OCI-LY1 (cell line): ENCODE results near the gene TENT4A.

Experiments
- H2AFZ ChIP-seq: fragments of 200-600 bp; sonication (generic), shearing (Covaris generic); 2 replicates; pipeline ENCODE4 v1.6.0; 2014; ENCODE audit warnings: antibody characterized with exemption, mild to moderate bottlenecking, low read length
- H3F3A ChIP-seq: fragments of 200-600 bp; sonication (generic), shearing (Covaris generic); 2 replicates; pipeline ENCODE4 v1.6.0; 2014; ENCODE audit warnings: mild to moderate bottlenecking, antibody characterized with exemption, low read length, moderate library complexity; ENCODE audit not compliant: insufficient read depth
- H3K27ac ChIP-seq: fragments of 200-600 bp; sonication (generic); 2 replicates; pipeline ENCODE4 v1.5.1; 2014; ENCODE audit warnings: low read length, mixed run types, mild to moderate bottlenecking, low read depth; ENCODE audit not compliant: poor library complexity, severe bottlenecking
- H3K27me3 ChIP-seq: fragments of 200-600 bp; sonication (generic); 2 replicates; pipeline ENCODE4 v1.6.0; 2014; ENCODE audit warnings: antibody characterized with exemption, mild to moderate bottlenecking, low read length, moderate library complexity; ENCODE audit not compliant: insufficient read depth
- H3K36me3 ChIP-seq: fragments of 200-600 bp; sonication (generic); 2 replicates; pipeline ENCODE4 v1.6.1; 2014; ENCODE audit warnings: mild to moderate bottlenecking, antibody characterized with exemption, low read length, moderate library complexity, mixed read lengths; ENCODE audit not compliant: insufficient read depth
- H3K4me1 ChIP-seq: fragments of 200-600 bp; sonication (generic); 2 replicates; pipeline ENCODE4 v1.5.1; 2014; ENCODE audit warnings: mild to moderate bottlenecking, low read length, moderate library complexity; ENCODE audit not compliant: insufficient read depth, severe bottlenecking
- H3K4me2 ChIP-seq: fragments of 200-600 bp; sonication (generic), shearing (Covaris generic); 2 replicates; pipeline ENCODE4 v1.6.1; 2014; ENCODE audit warnings: low read length
- H3K4me3 ChIP-seq: fragments of 200-600 bp; sonication (generic); 2 replicates; pipeline ENCODE4 v1.5.1; 2014; ENCODE audit warnings: low read length, low read depth, mild to moderate bottlenecking, mixed read lengths; ENCODE audit not compliant: poor library complexity, severe bottlenecking
- H3K79me2 ChIP-seq: fragments of 200-600 bp; shearing (Covaris generic); 2 replicates; pipeline ENCODE4 v1.6.1; 2016; ENCODE audit warnings: mixed run types, low read length, mixed read lengths; ENCODE audit not compliant: insufficient read depth
- H3K9ac ChIP-seq: fragments of 200-600 bp; sonication (generic), shearing (Covaris generic); 2 replicates; pipeline ENCODE4 v1.6.1; 2014; ENCODE audit warnings: mild to moderate bottlenecking, low read length, mixed read lengths
- H3K9me2 ChIP-seq: fragments of 200-600 bp; sonication (generic), shearing (Covaris generic); 2 replicates; pipeline ENCODE4 v1.6.1; 2014; ENCODE audit warnings: low read depth, mild to moderate bottlenecking, low read length, mixed read lengths
- H3K9me3 ChIP-seq: fragments of 200-600 bp; shearing (Covaris generic); 2 replicates; pipeline ENCODE4 v1.6.1; 2014; ENCODE audit warnings: low read length, mixed read lengths
- H4K20me1 ChIP-seq: fragments of 200-600 bp; sonication (generic), shearing (Covaris generic); 2 replicates; pipeline ENCODE4 v1.6.0; 2016; ENCODE audit warnings: mild to moderate bottlenecking, low read length; ENCODE audit not compliant: insufficient read depth
- CTCF ChIP-seq: fragments of 200-600 bp; sonication (generic), shearing (Covaris generic); IDR thresholded peaks from 2 replicates; pipeline ENCODE4 v1.5.1; 2017; ENCODE audit warnings: mild to moderate bottlenecking, antibody characterized with exemption, low read length, moderate library complexity, mixed read lengths
- EZH2 ChIP-seq: fragments of 200-600 bp; sonication (generic), shearing (Covaris generic); IDR thresholded peaks from 2 replicates; pipeline ENCODE4 v1.8.0; 2017; ENCODE audit warnings: borderline replicate concordance, mixed run types, mild to moderate bottlenecking, antibody characterized with exemption, low read length, moderate library complexity, mixed read lengths

Gene TENT4A

GRCh38 chr5:6723122-6723815, 10.0 kb downstream of the TENT4A start:
- peak overlapping the region; percentile 65 for H3K4me2 ChIP-seq
- peak overlapping the region; percentile 56 for H3K27ac ChIP-seq
- H3K79me2 ChIP-seq = peaks cover 57% of the 10 kb centered on the region
- 0 out of 2 replicates have a peak overlapping the region, but pooled peaks have one; percentile 14 for H3K9ac ChIP-seq
- no peaks in the 10 kb centered on the region for H3K9me2 ChIP-seq
- H3K4me3 ChIP-seq = no peak overlapping the region
- TF ChIP-seq CTCF = no peak
- no peak for TF ChIP-seq EZH2
- no peak overlapping the region for H2AFZ ChIP-seq
- H3K9me3 ChIP-seq = no peaks in the 10 kb centered on the region
- no peaks in the 10 kb centered on the region for H3K27me3 ChIP-seq
- H3K36me3 ChIP-seq = peaks cover 29% of the 10 kb centered on the region
- peaks cover 95% of the 10 kb centered on the region for H3K4me1 ChIP-seq
- H3F3A ChIP-seq = no peaks in the 10 kb centered on the region
- no peaks in the 10 kb centered on the region; the same call in 1 of the 2 replicates for H4K20me1 ChIP-seq

DNA sequence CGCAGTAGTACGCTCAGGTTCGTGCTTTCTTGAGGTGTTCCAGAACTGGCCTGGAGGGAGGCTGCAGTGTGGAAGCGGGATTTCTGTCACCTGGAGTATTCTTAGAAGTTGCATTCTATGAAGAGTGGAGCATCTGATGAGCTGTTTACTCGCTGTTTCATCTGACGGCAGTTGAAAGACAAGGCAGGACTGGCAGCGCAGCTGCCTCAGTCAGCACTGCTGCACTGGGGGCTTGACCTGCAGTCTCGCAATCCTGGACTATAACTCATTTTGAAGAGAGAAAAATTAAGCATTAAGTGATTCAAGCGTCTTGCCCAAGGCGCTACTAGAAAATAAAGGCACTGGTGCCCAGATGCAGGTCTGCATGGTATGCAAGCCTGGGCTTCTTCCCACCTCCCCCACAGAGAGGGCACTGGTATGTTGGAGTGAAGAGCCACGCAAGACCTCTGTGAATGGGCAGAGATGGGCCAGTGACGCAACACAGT, 10.6 kb downstream of the TENT4A start:
- H2AFZ ChIP-seq = no peak overlapping the region
- TF ChIP-seq CTCF (no peak), EZH2 (no peak)
- H3K4me3 ChIP-seq = no peak overlapping the region
- H3K79me2 ChIP-seq = peaks cover 51% of the 10 kb centered on the region
- H3K36me3 ChIP-seq = peaks cover 23% of the 10 kb centered on the region
- no peaks in the 10 kb centered on the region for H3F3A ChIP-seq
- no peaks in the 10 kb centered on the region for H3K27me3 ChIP-seq
- no peak overlapping the region for H3K4me2 ChIP-seq
- H3K27ac ChIP-seq = peak overlapping the region; percentile 56
- H4K20me1 ChIP-seq = no peaks in the 10 kb centered on the region
- no peaks in the 10 kb centered on the region for H3K9me3 ChIP-seq
- peaks cover 95% of the 10 kb centered on the region for H3K4me1 ChIP-seq
- no peaks in the 10 kb centered on the region for H3K9me2 ChIP-seq
- H3K9ac ChIP-seq = no peak overlapping the region

GRCh38 chr5:6724321-6724929, 11.2 kb downstream of the TENT4A start:
- Histone ChIP-seq H4K20me1 (no peaks in the 10 kb centered on the region), H3K4me2 (no peak overlapping the region), H3K4me1 (peaks cover 95% of the 10 kb centered on the region), H3K27ac (no peak overlapping the region), H3K79me2 (peaks cover 48% of the 10 kb centered on the region), H3K9me2 (no peaks in the 10 kb centered on the region), H3F3A (no peaks in the 10 kb centered on the region), H3K4me3 (no peak overlapping the region), H2AFZ (no peak overlapping the region), H3K27me3 (no peaks in the 10 kb centered on the region), H3K9ac (no peak overlapping the region), H3K9me3 (no peaks in the 10 kb centered on the region), H3K36me3 (peaks cover 20% of the 10 kb centered on the region)
- TF ChIP-seq EZH2 (no peak), CTCF (no peak)
